Keratinocyte (primary cell): ENCODE data around the gene TNRC18. TPM values are rescaled to one million over a fixed set of nuclear protein-coding genes. Genes with fewer than 3 reads are reported as not detected.

Experiments
- DNase-seq: peaks from one replicate; pipeline ENCODE4 v3.0.0-alpha.2; 2011; ENCODE audit warnings: low read depth, missing footprints, low spot score
- FAIRE-seq: peaks from 2 replicates; lab custom pipeline; 2011; peaks lifted over from hg19 to GRCh38; lab: Jason Lieb, UNC
- H2AFZ ChIP-seq: 2 replicates; pipeline ENCODE4 v1.6.0; 2012; ENCODE audit warnings: low read length, control low read depth, inconsistent platforms; ENCODE audit not compliant: control insufficient read depth
- H3K27ac ChIP-seq: 2 replicates; pipeline ENCODE4 v1.5.1; 2011; ENCODE audit warnings: low read length; ENCODE audit not compliant: control insufficient read depth, insufficient read depth
- H3K27me3 ChIP-seq: 3 replicates; pipeline ENCODE4 v1.6.0; 2011; ENCODE audit warnings: low read length; ENCODE audit not compliant: control insufficient read depth, insufficient read depth; ENCODE audit errors: extremely low read depth
- H3K36me3 ChIP-seq, 2 experiments: 2 replicates in 1 of 2; 3 replicates in 1 of 2; pipeline ENCODE4 v1.5.1; 2011; ENCODE audit warnings: low read length in 2 of 2, mild to moderate bottlenecking in 1 of 2; ENCODE audit not compliant: control insufficient read depth in 2 of 2, insufficient read depth in 2 of 2; ENCODE audit errors: extremely low read depth in 1 of 2
- H3K4me1 ChIP-seq: 3 replicates; pipeline ENCODE4 v1.5.1; 2011; ENCODE audit warnings: low read length; ENCODE audit not compliant: control insufficient read depth, insufficient read depth; ENCODE audit errors: extremely low read depth
- H3K4me2 ChIP-seq: 3 replicates; pipeline ENCODE4 v1.6.0; 2011; ENCODE audit warnings: low read depth, low read length; ENCODE audit not compliant: control insufficient read depth, insufficient read depth; ENCODE audit errors: extremely low read depth
- H3K4me3 ChIP-seq, 3 experiments: fragments of 200-600 bp in 1 of 3; sonication (generic) in 1 of 3; 2 replicates in 2 of 3; 3 replicates in 1 of 3; pipeline ENCODE4 v1.5.1; 2011 to 2016; ENCODE audit warnings: low read length in 3 of 3, mild to moderate bottlenecking in 3 of 3, control low read depth in 2 of 3, inconsistent platforms in 1 of 3, low read depth in 1 of 3, mixed read lengths in 1 of 3, mixed run types in 1 of 3, moderate library complexity in 1 of 3; ENCODE audit not compliant: control insufficient read depth in 2 of 3, insufficient read depth in 2 of 3; ENCODE audit errors: extremely low read depth in 1 of 3
- H3K79me2 ChIP-seq: 2 replicates; pipeline ENCODE4 v1.6.0; 2012; ENCODE audit warnings: low read length; ENCODE audit not compliant: control insufficient read depth, insufficient read depth
- H3K9ac ChIP-seq: 3 replicates; pipeline ENCODE4 v1.6.0; 2011; ENCODE audit warnings: low read length; ENCODE audit not compliant: control insufficient read depth, insufficient read depth; ENCODE audit errors: extremely low read depth
- H3K9me1 ChIP-seq: 3 replicates; pipeline ENCODE4 v1.6.0; 2011; ENCODE audit warnings: low read length; ENCODE audit not compliant: control insufficient read depth, insufficient read depth; ENCODE audit errors: extremely low read depth
- H3K9me3 ChIP-seq: 2 replicates; pipeline ENCODE4 v1.5.1; 2012; ENCODE audit warnings: low read depth, low read length; ENCODE audit not compliant: control insufficient read depth
- H4K20me1 ChIP-seq: 3 replicates; pipeline ENCODE4 v1.6.0; 2011; ENCODE audit warnings: low read length; ENCODE audit not compliant: control insufficient read depth, insufficient read depth; ENCODE audit errors: extremely low read depth
- CTCF ChIP-seq, 3 experiments: IDR thresholded peaks in 1 of 3; conservative IDR thresholded peaks in 1 of 3; optimal IDR thresholded peaks in 1 of 3; 2 replicates in 2 of 3; 3 replicates in 1 of 3; pipeline versions ENCODE3 to v1.5.1; 2011; ENCODE audit warnings: low read length in 3 of 3, mild to moderate bottlenecking in 3 of 3, moderate library complexity in 2 of 3, control low read depth in 1 of 3, inconsistent platforms in 1 of 3; ENCODE audit not compliant: insufficient read depth in 2 of 3; ENCODE audit errors: extremely low read depth in 1 of 3
- EZH2 ChIP-seq: IDR thresholded peaks from one replicate; pipeline ENCODE4 v1.6.1; 2012; ENCODE audit warnings: inconsistent platforms, mild to moderate bottlenecking, low read length, moderate library complexity
- dilution Hi-C: fragments of 300-500 bp; cut with MboI; formaldehyde crosslinking; loops from one replicate; pipeline ENCODE4 v1.7.0; 2020; ENCODE audit warnings: low sequenced_read_pairs; ENCODE audit not compliant: extremely low pct_ligation_motif_present
- polyA plus RNA-seq, 5 experiments: library from polyadenylated mRNA; depleted of rRNA in 3 of 5; stranded (reverse) in 3 of 5; stranded (forward) in 1 of 5; unstranded in 1 of 5; fragments of >200 nt; gene quantifications; 1 replicate in 1 of 5; 2 replicates in 3 of 5; 3 replicates in 1 of 5; pipeline versions ENCODE4 v1.2.1 to v1.2.3, GENCODE V29; 2011 to 2012; ENCODE audit warnings: missing spikeins in 2 of 5, low read depth in 1 of 5, low replicate concordance in 1 of 5

Gene TNRC18
- polyA plus RNA-seq, 1 donor (not counting 4 experiments of a cell fraction or from before 2014, with no cell fraction given), result 13.2 TPM

GRCh38 chr7:5373300-5373699, 50.3 kb downstream of the TNRC18 start:
- no peak overlapping the region for H3K4me2 ChIP-seq
- H2AFZ ChIP-seq, result no peak overlapping the region
- no peak for DNase-seq
- no peak overlapping the region for H3K9ac ChIP-seq
- H3K4me3 ChIP-seq, result no peak overlapping the region
- no peak overlapping the region for H3K27ac ChIP-seq
- H3K79me2 ChIP-seq, result peaks cover 85% of the 10 kb centered on the region
- dilution Hi-C loops, result no loop called here
- no peak for TF ChIP-seq EZH2
- no peaks in the 10 kb centered on the region for H3K4me1 ChIP-seq
- peaks cover 17% of the 10 kb centered on the region for H4K20me1 ChIP-seq
- H3K9me3 ChIP-seq, result no peaks in the 10 kb centered on the region
- H3K36me3 ChIP-seq, result peaks cover 32 to 43% of the 10 kb centered on the region in 2 experiments
- no peak for FAIRE-seq
- no peaks in the 10 kb centered on the region for H3K27me3 ChIP-seq
- no peaks in the 10 kb centered on the region for H3K9me1 ChIP-seq

GRCh38 chr7:5370454-5371353, 52.9 kb downstream of the TNRC18 start:
- no peak overlapping the region for H2AFZ ChIP-seq
- no peaks in the 10 kb centered on the region for H3K27me3 ChIP-seq
- peaks cover 3% of the 10 kb centered on the region for H3K9me1 ChIP-seq
- dilution Hi-C loops, result no loop called here
- peaks cover 78% of the 10 kb centered on the region for H3K79me2 ChIP-seq
- H3K4me3 ChIP-seq, result no peak overlapping the region
- H3K4me2 ChIP-seq, result no peak overlapping the region
- H3K27ac ChIP-seq, result no peak overlapping the region
- peaks cover 29 to 41% of the 10 kb centered on the region in 2 experiments for H3K36me3 ChIP-seq
- DNase-seq (no peak), FAIRE-seq (no peak)
- peaks cover 3% of the 10 kb centered on the region for H3K4me1 ChIP-seq
- H4K20me1 ChIP-seq, result peaks cover 18% of the 10 kb centered on the region
- H3K9me3 ChIP-seq, result no peaks in the 10 kb centered on the region
- H3K9ac ChIP-seq, result no peak overlapping the region
- TF ChIP-seq EZH2, result no peak
- no peak for TF ChIP-seq CTCF (optimal IDR thresholded peaks at IDR 0.05 in 1 of 3, IDR thresholded peaks at IDR 0.05 in 1 of 3, conservative IDR thresholded peaks at IDR 0.05 in 1 of 3; ENCODE audit: extremely low read depth in 1 of 3, insufficient read depth in 2 of 3, low read length in 3 of 3)
